GM18517 (cell line): ENCODE data around the gene IQGAP2.
"Not testable (repeated sequence)": the region's sequence is repeated elsewhere in the genome, so short reads cannot be mapped to it uniquely, and the experiment has no call there.

ENCODE experiments used
- ATAC-seq: cut with Tn5 transposase; IDR thresholded peaks from one replicate; pipeline ENCODE4 v1.9.1; 2021; ENCODE audit warnings: mild to moderate bottlenecking, moderate library complexity; ENCODE audit not compliant: unreplicated experiment

IQGAP2 gene

DNA sequence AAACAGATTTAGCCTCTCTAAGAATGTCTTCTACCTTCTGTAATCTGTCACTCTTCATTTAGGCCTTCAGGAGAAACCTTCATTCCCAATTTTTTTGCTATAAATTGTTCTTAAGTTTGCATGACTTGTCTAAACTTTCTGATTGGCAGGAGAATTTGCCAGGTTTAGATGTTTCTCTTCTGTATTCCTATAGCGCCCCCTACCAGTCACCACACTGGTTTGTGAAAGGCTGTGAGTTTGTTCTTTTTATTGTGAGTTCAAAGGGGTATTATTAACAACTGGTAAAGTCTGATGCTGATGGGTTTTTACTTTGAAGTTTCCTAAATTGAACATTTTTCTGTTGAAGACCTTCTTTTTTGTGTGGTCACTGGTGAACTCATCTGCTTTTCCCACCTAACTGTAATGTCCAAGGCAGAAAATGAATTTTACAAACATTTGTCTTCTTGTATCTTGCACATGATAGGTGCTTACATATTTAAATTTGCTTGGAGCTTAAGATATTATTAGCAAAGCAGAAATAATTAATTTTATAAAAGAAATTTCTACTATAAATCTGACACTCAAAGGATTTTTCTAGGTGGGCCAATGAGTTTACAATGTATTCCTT is 238.5 kb downstream of the IQGAP2 start:
- ATAC-seq = no peak

DNA sequence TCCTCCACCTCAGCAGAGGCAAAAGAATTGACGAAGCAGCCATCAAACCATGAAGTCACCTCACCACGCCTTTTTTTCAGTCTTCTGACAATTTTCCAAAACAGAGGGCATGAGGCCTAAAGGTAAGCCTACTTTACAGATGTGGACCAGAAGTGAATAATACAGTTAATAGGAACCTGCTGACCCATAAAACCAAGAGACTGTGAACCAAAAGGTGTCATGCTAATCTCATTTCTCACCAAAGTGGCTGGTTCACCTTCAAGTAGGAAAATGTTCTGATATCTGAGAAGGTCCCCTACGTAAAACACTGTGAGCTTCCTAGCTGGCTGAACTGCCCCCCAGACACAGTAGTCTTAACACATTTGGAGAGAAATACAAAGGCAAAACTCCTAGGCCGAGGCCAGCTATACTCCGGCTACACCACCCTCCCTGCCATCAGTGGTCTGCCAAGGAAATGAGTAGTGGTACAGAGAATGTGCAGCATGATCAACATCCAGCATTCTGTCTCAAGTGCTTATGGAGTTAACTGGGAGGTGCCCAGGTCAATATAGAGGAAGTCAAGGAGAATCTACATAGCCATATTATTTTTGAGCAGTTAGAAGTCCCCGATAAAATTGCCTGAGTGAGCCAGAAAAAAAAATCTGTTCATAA is 239.4 kb downstream of the IQGAP2 start:
- no peak for ATAC-seq

DNA sequence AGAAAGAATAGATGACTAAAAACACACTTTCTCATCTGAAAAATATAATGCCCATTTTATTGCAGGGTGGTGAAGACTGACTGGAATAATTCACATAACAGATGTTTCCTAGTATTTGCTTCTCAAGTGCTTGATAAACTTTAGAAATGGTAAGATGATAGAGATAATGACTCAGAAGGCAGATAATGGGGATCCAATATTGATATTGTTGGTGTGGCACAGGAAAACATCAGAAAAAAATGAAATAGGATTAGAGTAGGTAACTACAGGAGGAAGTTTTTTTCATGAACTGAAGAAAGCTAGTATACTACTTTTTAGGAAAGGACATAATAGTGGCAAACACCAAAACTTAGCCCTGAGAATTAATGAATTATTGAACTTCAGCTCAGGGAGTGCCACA is 240.3 kb downstream of the IQGAP2 start:
- ATAC-seq = no peak

DNA sequence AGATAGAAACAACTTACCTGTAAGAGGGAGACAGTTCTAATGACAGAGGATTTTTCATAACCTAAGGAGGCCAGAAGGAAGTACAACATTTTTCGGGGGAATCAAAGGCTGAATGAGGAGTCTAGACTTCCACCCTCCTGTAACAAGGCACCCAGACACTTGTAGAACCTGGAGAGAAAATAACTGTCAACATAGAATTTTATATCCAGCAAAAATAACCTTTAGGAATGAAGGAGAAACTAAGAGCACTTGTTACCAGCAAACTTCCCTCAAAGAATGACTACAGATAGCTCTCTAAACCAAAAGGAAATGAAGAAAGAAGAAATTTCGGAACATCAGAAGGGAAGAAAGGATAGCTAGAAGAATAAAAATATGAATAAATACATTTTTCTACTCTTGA is 246.1 kb downstream of the IQGAP2 start:
- ATAC-seq = no peak

DNA sequence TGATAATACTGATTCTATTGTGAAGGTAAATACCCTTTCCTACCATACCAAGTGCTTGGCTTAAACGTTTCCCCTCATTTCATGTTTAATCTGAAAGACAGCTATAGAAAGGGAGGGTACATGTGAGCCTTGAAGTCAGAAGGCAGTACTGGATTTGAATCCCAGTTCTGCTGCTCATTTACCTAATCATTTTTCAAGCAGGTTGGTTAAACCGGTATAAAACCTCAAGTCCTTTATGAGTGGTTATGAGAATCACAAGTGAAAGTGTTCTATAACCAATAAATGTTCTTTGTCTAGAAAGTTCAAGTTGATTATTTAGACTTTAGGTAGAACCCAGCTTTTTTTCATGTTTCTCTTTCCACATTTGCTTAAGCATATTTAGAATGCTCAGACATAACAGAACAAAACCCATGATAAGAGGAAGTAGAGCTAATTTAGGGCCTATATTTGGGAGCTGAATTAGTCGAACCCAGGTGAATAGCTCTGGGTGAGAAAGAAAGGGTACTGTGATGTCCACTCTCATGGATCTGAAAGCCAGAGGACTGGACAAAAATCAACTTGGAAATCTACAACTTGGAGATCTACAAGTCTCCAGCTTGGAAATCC is 249.8 kb downstream of the IQGAP2 start:
- ATAC-seq = no peak

GRCh38 chr5:76657091-76657490 is 254.0 kb downstream of the IQGAP2 start:
- ATAC-seq = no peak

DNA sequence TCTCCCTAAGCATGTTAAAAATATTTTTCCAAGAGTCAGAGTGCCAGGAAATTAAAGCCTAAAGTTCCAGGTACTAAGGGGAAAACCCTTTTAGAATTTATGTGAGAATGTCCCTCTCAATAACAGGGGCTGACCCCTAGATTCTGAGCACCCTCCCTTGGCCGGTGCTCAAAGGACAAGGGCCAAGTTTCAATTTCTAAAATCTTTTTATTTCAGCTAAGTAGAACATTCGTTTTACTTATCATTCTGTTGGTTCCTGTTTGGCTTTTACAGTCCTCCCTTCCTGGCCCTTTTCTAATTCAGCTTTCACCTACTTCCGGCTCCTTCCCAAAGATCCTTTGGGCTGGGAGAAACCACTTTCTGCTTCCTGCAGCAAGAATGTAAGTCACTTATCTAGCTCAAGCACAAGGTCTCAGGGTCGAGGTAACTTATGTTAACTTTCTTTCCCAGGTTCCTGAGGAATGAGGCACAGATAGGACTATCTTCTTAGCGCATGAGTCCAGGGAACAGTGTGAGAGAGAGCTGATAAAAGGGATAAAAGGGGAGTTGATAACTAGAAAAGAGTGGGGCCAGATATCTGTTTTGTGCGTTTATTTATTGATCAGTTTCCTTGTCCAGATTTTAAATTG is 254.7 kb downstream of the IQGAP2 start:
- no peak for ATAC-seq

DNA sequence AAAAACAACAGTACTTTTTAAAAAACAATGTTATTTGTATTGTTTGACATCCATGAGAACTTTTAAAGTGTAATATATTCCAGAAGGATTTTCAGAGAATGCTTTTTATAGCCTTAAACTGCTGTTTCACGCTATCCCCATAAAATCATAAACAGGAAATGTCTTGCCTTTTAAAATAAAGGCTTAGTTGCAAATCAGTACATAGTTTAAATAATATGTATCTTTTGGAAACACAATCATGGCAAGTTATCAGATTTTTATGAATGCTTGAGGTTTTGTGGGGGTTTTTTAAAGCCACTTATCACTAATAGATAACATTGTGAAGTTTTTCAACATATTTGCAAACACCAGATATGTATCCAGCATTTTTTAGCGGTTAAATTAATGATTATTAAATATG is 257.3 kb downstream of the IQGAP2 start:
- ATAC-seq = no peak

- no peak for ATAC-seq
Observed at GRCh38 chr5:76662521-76662920, 259.4 kb downstream of the IQGAP2 start.

GRCh38 chr5:76663573-76663972 is 260.5 kb downstream of the IQGAP2 start:
- ATAC-seq = no peak

GRCh38 chr5:76664079-76664478 is 261.0 kb downstream of the IQGAP2 start:
- ATAC-seq = no peak

DNA sequence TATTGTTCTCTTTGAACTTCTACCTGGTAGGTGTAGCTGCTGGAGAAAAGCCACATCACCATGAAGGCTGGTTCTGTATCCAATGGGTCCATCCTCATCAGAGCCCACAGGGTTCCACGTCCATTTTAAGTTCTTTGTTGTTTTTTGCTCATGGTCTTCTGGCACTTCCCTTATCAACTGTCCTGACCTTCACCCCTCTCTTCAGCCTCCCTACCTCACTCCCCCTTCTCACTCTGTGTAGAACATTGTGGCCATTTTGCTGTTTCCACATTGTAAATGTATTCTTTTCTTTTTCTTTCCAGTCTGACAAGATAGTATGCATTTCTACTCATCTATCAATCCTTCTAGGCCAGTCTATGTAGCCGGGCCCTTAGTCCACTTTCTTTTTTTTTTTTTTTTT is 264.4 kb downstream of the IQGAP2 start:
- no peak for ATAC-seq

- ATAC-seq = no peak
Observed at GRCh38 chr5:76669245-76669644, 266.2 kb downstream of the IQGAP2 start.

DNA sequence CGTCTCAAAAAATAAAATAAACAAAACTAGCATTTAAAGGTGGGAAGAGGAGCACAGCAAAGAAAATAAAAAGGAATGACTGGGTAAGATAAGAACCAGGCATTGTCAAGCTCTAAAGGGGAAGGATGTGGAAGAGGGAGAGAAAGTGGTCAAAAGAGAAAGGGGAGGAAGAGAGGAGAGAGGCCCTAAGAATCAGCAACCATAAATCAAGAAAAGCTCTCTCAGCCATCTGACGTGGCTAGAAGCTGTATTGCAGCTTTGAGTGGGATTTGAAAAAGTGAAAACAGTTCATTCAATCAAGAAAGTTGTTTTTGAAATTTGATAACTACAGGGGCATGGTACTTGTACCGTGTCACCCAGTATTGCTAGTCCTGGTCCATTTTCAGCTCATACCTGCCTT is 267.4 kb downstream of the IQGAP2 start:
- ATAC-seq = no peak

- ATAC-seq = no peak
Observed at GRCh38 chr5:76672242-76672641, 269.2 kb downstream of the IQGAP2 start.

DNA sequence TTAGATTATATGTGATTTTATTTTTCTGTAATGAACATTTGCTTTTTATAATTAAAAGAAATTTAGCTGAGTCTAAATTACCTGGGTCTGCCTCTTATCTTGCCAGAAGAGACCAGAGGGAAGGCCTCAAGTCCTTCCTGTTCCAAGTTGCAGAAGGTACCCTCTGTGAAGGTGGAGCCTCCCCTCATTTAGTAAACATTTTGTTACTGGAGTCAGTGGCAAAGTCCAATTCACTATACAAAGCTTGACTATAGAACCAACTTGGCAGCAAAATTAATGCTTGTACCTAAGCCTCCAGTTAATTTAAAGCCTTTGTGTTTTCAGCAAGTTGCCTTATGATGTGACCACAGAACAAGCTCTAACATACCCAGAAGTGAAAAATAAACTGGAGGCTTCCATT is 270.0 kb downstream of the IQGAP2 start:
- no peak for ATAC-seq

DNA sequence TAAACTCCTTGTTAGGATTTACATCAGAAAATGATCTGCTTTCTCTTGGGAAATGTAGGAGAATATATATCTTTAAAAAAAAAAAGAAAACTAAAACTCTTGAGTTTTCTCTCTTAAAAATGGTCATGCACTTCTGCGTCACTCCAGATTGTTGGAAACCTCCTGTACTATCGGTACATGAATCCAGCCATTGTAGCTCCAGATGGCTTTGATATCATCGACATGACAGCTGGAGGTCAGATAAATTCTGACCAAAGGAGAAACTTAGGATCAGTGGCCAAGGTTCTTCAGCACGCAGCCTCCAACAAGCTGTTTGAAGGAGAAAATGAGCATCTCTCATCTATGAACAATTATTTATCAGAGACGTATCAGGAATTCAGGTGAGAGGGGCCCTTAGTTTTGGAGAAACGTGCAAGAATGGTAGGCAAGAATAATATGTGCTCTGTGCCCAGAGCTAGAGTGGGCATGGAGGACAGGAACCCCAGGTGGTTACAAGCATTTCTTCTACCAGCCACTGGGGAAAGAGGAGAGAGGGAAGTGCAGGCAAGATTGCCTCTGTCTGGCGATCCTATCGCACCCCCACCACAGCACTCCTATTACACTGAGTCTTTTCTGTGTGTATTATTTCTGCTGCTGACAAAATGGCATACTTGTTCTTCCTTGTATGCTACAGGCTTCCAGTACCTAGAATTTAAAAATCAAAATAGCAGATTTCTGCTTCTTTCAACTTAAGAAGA is 271.4 kb downstream of the IQGAP2 start:
- ATAC-seq = no peak

- no peak for ATAC-seq
Observed at GRCh38 chr5:76675364-76675763, 272.3 kb downstream of the IQGAP2 start.

GRCh38 chr5:76677849-76678472 is 274.9 kb downstream of the IQGAP2 start:
- no peak for ATAC-seq

GRCh38 chr5:76679231-76679630 is 276.1 kb downstream of the IQGAP2 start:
- no peak for ATAC-seq

GRCh38 chr5:76680826-76681225 is 277.7 kb downstream of the IQGAP2 start:
- not testable (repeated sequence) for ATAC-seq
